HG02852 (cell line): Measurements from ENCODE around the gene NECAP2.
"Not testable (repeated sequence)": the region's sequence is repeated elsewhere in the genome, so short reads cannot be mapped to it uniquely, and the experiment has no call there.

ENCODE experiments used
- ATAC-seq: cut with Tn5 transposase; IDR thresholded peaks from one replicate; pipeline ENCODE4 v1.9.1; 2021; ENCODE audit warnings: mild to moderate bottlenecking, moderate library complexity; ENCODE audit not compliant: unreplicated experiment

Gene NECAP2

GRCh38 chr1:16492937-16493336, 52.4 kb downstream of the NECAP2 start:
- not testable (repeated sequence) for ATAC-seq

- not testable (repeated sequence) for ATAC-seq
Observed at GRCh38 chr1:16493731-16494130, 53.2 kb downstream of the NECAP2 start.

GRCh38 chr1:16497474-16497904, 57.0 kb downstream of the NECAP2 start:
- ATAC-seq = not testable (repeated sequence)

GRCh38 chr1:16498047-16498446, 57.5 kb downstream of the NECAP2 start:
- not testable (repeated sequence) for ATAC-seq

GRCh38 chr1:16498573-16499413, 58.3 kb downstream of the NECAP2 start:
- peak; percentile 86 for ATAC-seq

GRCh38 chr1:16500466-16500865, 59.9 kb downstream of the NECAP2 start:
- ATAC-seq = not testable (repeated sequence)

GRCh38 chr1:16500975-16501374, 60.5 kb downstream of the NECAP2 start:
- ATAC-seq = not testable (repeated sequence)

GRCh38 chr1:16501446-16501845, 60.9 kb downstream of the NECAP2 start:
- ATAC-seq = not testable (repeated sequence)

- no peak for ATAC-seq
Observed at GRCh38 chr1:16503494-16503893, 63.0 kb downstream of the NECAP2 start.

- ATAC-seq = not testable (repeated sequence)
Observed at GRCh38 chr1:16505870-16506269, 65.3 kb downstream of the NECAP2 start.

- ATAC-seq = not testable (repeated sequence)
Observed at GRCh38 chr1:16506364-16507136, 66.0 kb downstream of the NECAP2 start.

GRCh38 chr1:16508861-16509445, 68.4 kb downstream of the NECAP2 start:
- ATAC-seq = not testable (repeated sequence)
